ENCODE measurements around the gene RIN3. TPM values are rescaled to one million over a fixed set of nuclear protein-coding genes. Genes with fewer than 3 reads are reported as not detected.

The RIN3 gene
- total and polyA plus RNA-seq, 2 donors (not counting 3 experiments of a cell fraction or from before 2014, with no cell fraction given) = 5.1 to 20.8 TPM

GRCh38 chr14:92470215-92470614, 43.4 kb upstream of the RIN3 start:
- BruUV-seq (replicated peaks) = no TSS peak
- DNase-seq (ENCODE audit: low read depth, low spot score) (no peak), FAIRE-seq (no peak)
- no peaks in the 10 kb centered on the region for H3K4me1 ChIP-seq (ENCODE audit: control insufficient read depth, extremely low read depth, insufficient read depth, low read length)
- H3K36me3 ChIP-seq (ENCODE audit: control insufficient read depth in 2 of 2, extremely low read depth in 1 of 2, insufficient read depth in 2 of 2, low read length in 2 of 2) = no peaks in the 10 kb centered on the region
- no peaks in the 10 kb centered on the region for H3K9me3 ChIP-seq (replicated peaks; ENCODE audit: control insufficient read depth, insufficient read depth, low read length)
- H3K4me3 ChIP-seq (replicated peaks in 1 of 3; ENCODE audit: insufficient read depth in 1 of 3, low read depth in 1 of 3, low read length in 3 of 3) = no peak overlapping the region
- no peak overlapping the region for H3K27ac ChIP-seq (ENCODE audit: insufficient read depth, low read depth, low read length)
- dilution Hi-C loops (cut with MboI; ENCODE audit: extremely low pct_ligation_motif_present, low sequenced_read_pairs) (no loop called here), intact Hi-C loops (cut with micrococcal nuclease) (no loop called here)
- no peak overlapping the region for H2AFZ ChIP-seq (ENCODE audit: low read depth, low read length)
- H3K9ac ChIP-seq (replicated peaks; ENCODE audit: extremely low read depth, insufficient read depth, low read length) = no peak overlapping the region
- H4K20me1 ChIP-seq (replicated peaks; ENCODE audit: control insufficient read depth, extremely low read depth, insufficient read depth, low read length) = no peaks in the 10 kb centered on the region
- H3K27me3 ChIP-seq (ENCODE audit: control insufficient read depth in 2 of 2, insufficient read depth in 2 of 2, low read length in 2 of 2) = peaks cover 0 to 3% of the 10 kb centered on the region in 2 experiments
- H3K4me2 ChIP-seq (ENCODE audit: insufficient read depth, low read length) = no peak overlapping the region
- TF ChIP-seq, protein P1, sequence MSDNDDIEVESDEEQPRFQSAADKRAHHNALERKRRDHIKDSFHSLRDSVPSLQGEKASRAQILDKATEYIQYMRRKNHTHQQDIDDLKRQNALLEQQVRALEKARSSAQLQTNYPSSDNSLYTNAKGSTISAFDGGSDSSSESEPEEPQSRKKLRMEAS (IDR thresholded peaks at IDR 0.05; ENCODE audit: insufficient read depth, insufficient read length) = no peak
- TF ChIP-seq CTCF (IDR thresholded peaks at IDR 0.05; ENCODE audit: extremely low read depth in 1 of 2, insufficient read depth in 1 of 2, low read depth in 1 of 2, low read length in 2 of 2) (no peak), POLR2AphosphoS5 (IDR thresholded peaks at IDR 0.05; ENCODE audit: insufficient read depth, low read depth, low read length) (no peak), EZH2 (IDR thresholded peaks at IDR 0.05; ENCODE audit: borderline replicate concordance, low read depth, low read length, severe bottlenecking) (no peak), GATA2 (IDR thresholded peaks at IDR 0.05; ENCODE audit: insufficient read depth, insufficient read length, low read depth, low read length) (no peak), FOS (IDR thresholded peaks at IDR 0.05; ENCODE audit: borderline replicate concordance, insufficient read depth, low read length) (no peak), JUN (IDR thresholded peaks at IDR 0.05; ENCODE audit: borderline replicate concordance, insufficient read depth, insufficient read length, low read depth) (no peak), POLR2A (IDR thresholded peaks at IDR 0.05; ENCODE audit: low read depth, low read length) (no peak), MYC (IDR thresholded peaks at IDR 0.05; ENCODE audit: low read depth, low read length) (no peak)
- CTCF ChIA-PET = no interaction called here
- POLR2A ChIA-PET = no interaction called here
- H3K79me2 ChIP-seq (ENCODE audit: control insufficient read depth, insufficient read depth, low read length) = no peaks in the 10 kb centered on the region
- H3K9me1 ChIP-seq (replicated peaks; ENCODE audit: control insufficient read depth, extremely low read depth, insufficient read depth, low read length) = no peaks in the 10 kb centered on the region
